Erythroblast (primary cell): ENCODE results near the gene PGK1.
"Not testable (repeated sequence)": the region's sequence is repeated elsewhere in the genome, so short reads cannot be mapped to it uniquely, and the experiment has no call there.

Source experiments
- DNase-seq, 2 experiments: peaks; one replicate each; lab custom pipeline; 2025; lab: John Stamatoyannopoulos, UW
- GATA1 ChIP-seq: IDR thresholded peaks from 2 replicates; pipeline ENCODE4 v1.6.1; 2011; ENCODE audit warnings: low read depth, mild to moderate bottlenecking, control low read depth, low read length, moderate library complexity
- POLR2A ChIP-seq: IDR thresholded peaks from 2 replicates; pipeline ENCODE4 v1.6.1; 2011; ENCODE audit warnings: mild to moderate bottlenecking, low read length

The PGK1 gene

DNA sequence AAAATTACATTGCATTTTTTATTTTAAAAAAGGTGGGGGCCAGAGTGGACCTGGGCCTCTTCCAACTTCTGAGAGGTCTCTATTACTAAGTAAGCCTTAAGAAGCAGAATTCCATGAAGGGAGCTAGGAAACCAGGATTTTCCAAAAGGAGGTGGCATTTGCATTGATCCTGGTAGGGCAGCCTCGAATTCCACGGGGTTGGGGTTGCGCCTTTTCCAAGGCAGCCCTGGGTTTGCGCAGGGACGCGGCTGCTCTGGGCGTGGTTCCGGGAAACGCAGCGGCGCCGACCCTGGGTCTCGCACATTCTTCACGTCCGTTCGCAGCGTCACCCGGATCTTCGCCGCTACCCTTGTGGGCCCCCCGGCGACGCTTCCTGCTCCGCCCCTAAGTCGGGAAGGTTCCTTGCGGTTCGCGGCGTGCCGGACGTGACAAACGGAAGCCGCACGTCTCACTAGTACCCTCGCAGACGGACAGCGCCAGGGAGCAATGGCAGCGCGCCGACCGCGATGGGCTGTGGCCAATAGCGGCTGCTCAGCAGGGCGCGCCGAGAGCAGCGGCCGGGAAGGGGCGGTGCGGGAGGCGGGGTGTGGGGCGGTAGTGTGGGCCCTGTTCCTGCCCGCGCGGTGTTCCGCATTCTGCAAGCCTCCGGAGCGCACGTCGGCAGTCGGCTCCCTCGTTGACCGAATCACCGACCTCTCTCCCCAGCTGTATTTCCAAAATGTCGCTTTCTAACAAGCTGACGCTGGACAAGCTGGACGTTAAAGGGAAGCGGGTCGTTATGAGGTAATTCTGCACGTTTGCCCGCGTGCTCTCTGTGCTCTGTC is at the start of gene PGK1:
TSS of gene PGK1 (plus strand) at position 626 of the 824 bp plus-strand sequence. CDS start at position 719, 93 bp downstream.
- peak; percentile 96 to 97 for DNase-seq
- TF ChIP-seq GATA1: no peak
- TF ChIP-seq POLR2A: peak; percentile 77

DNA sequence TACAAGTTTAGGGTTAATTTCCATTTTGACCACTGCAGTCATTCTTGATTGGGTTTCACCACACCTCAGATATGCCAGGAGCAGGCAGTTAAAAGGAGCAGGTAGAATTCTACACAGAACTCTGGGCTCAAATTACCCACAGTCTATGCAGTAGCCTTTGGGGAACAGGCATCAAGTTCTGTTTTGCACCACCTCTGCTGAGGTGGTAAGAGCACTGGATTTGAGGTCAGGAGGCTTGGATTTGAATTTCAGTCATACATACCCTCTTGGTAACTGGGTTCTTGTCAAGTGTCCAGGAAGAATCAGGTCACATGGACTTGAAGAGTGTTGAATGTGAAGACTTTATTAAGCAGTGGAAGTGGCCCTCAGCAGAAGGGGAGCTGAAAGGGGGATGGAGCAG is 40.4 kb upstream of the PGK1 start:
- TF ChIP-seq GATA1 (no peak), POLR2A (no peak)

DNA sequence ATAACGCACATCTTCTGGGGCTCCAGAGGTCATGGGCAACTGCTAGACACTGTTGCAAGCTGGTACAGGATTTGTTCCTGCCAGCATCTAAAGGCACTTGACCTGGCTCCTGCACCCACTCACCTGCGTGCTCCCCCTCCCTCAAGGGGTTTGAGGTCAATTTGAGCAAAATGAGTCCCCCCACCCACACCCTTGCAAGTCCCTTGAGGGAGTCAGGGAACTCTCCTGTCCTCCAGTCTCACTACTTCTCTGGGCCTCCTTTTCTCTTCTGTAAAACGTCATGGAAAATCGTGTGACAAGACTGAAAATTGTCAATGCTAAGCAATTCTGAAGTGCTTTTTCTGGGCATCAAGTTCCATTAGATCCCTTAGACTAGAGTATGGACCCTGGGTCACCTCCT is 39.9 kb upstream of the PGK1 start:
- no peak for TF ChIP-seq GATA1
- TF ChIP-seq POLR2A: no peak
- no peak for DNase-seq

More for the DNA sequence above, 40.4 kb upstream of the PGK1 start:
- DNase-seq: no peak

DNA sequence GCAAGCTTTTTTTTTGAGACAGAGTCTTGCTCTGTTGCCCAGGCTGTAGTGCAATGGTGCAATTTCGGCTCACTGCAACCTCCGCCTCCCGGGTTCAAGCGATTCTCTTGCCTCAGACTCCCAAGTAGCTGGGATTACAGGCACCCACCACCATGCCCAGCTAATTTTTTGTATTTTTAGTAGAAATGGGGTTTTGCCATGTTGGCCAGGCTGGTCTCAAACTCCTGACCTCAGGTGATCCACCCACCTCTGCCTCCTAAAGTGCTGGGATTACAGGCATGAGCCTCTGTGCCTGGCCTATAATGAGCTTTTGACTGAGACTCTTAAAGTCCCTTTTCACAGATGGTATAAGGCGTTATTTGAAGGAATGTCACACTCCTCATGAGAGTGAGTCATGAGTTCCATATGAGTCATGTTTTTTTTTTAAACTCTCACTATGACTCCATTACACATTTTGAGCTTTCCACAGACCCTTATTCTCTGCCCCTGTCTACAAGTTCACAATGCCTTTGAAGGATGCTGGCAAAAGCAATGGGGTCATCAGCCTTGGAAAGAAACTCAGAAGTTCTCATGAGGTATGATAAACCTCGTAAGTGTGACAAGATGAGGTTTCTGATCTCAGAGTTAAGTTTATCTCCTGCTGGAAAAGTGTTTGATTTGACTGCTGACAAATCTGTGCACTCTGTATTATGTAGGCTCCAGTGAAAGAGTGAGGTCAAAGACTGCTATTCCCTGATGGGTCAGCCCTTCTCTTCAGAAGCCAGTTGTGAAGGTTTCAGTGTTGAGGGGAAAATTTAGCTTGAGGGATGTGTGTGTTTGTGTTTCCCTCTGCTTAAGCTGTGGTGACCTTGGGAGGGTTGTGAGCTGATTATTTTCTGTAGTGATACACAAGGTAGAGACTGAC is 39.1 kb upstream of the PGK1 start:
- peak in 1 of 2 experiments; percentile 5 for DNase-seq

DNA sequence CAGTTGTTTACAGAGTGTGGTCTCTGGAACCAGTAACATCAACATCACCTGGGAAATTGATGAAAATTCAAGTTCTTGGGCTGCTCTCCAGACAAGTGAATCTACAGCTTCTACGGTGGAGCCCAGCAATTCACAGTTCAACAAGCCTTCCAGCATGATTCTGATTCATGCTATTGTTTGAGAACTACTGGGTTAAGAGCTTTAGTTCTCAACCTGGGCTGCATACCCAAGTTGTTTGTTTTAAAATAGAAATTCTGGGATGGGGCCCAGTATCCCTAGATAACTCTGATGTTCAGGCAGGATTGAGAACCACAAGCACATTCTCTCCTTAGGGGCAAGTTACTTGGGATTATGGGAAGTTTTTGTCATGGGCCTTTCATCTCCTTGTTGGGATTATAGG is 37.9 kb upstream of the PGK1 start:
- no peak for TF ChIP-seq POLR2A
- DNase-seq: no peak

DNA sequence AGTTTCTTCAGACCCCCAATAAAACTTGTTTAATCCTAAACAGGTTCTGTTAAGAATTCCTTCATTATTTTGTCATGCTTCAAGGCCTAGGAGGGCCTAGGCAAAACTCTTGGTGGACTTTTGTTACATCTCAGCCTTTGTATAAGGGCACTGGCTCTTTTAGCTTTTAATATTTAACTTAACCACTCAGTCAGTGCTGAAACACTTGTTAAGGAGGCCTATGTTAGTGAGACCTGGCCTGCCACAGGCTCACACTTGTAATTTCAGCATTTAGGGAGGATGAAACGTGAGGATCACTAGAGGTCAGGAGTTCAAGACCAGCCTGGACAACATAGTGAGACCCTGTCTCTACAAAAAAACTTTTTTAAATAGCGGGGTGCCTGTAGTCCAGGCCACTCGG is 32.7 kb upstream of the PGK1 start:
- DNase-seq: no peak

DNA sequence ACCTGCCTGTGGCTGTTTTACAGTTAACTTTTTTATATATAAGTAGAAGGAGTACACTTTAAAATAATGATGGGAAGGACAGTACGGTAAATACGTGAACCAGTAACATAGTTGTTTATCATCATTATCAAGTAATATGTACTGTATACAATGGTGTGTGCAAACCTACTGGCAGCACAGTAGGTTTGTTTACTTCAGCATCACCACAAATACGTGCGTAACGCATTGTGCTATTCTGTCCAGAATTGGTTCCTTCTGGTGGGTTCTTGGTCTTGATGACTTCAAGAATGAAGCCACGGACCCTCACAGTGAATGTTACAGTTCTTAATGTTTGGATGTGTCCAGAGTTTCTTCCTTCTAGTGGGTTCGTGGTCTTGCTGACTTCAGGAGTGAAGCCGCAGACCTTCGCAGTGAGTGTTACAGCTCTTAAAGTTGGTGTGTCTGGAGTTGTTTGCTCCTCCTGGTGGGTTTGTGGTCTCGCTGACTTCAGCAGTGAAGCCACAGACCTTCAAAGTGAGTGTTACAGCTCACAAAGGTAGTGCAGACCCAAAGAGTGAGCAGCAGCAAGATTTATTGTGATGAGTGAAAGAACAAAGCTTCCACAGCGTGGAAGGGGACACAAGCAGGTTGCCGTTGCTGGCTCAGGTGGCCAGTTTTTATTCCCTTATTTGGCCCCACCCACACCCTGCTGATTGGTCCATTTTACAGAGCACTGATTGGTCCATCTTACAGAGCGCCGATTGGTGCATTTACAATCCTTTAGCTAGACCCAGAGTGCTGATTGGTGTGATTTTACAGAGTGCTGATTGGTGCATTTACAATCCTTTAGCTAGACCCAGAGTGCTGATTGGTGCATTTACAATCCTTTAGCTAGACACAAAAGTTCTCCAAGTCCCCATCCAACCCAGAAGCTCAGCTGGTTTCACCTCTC is 30.6 kb upstream of the PGK1 start:
- DNase-seq: not testable (repeated sequence)

More for the DNA sequence above, 32.7 kb upstream of the PGK1 start:
- TF ChIP-seq POLR2A: no peak
- TF ChIP-seq GATA1: no peak

DNA sequence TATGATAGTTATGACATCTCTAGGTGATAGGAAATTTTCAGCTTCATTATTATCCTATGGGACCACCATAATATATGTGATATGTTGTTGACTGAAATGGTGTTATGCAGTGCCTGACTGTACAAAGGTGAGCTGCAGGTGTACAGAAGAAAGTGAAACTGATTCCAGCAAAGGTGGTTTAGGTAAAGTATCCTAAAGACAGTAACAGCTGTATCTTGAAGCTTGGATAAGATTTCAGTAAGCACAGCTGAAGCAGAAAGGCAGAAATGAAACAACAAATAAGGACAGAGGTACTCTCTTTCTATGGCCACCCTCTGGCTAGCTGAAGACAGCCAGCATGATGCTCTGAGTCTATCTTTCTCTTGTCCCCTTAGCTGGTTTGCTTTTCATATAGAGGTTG is 30.0 kb upstream of the PGK1 start:
- no peak for TF ChIP-seq POLR2A
- no peak for TF ChIP-seq GATA1
- DNase-seq: no peak

DNA sequence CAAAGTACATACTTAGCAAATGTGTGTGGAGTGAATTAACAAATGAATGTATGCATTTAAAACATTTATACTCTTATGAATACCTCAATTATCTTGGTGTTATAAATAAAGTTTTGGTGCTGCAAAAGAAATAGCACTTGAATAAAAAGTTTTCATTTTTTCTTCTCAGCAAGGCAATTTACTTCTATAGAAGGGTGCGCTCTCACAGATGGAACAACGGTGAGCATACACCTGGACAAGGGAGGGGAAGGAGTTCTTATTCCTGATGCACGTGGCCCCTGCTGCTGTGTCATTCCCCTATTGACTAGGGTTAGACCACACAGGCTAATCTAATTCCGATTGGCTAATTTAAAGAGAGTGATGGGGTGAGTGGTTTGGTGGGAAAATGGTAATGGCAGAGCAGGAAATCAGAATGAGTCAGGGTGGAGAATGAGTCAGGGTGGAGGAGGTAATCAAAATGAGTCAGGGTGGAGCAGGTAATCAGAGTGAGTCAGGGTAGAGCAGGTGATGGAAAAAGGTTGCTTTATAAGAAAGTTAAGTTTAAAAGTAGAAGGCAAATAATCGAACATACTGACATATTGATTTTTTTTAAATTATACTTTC is 28.2 kb upstream of the PGK1 start:
- DNase-seq: no peak
- TF ChIP-seq GATA1 (no peak), POLR2A (no peak)

DNA sequence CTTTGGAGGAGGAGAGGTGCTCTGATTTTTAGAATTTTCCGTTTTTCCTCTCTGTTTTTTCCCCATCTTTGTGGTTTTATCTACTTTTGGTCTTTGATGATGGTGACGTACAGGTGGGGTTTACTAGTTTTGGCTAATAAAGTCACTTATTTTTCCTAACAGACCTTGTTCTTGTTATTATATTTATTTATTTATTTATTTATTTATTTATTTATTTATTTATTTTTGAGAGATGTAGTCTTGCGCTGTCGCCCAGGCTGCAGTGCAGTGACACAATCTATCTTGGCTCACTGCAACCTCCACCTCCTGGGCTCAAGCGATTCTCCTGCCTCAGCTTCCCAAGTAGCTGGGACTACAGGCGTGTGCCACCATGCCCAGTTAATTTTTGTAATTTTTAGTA is 22.6 kb upstream of the PGK1 start:
- DNase-seq: not testable (repeated sequence)

DNA sequence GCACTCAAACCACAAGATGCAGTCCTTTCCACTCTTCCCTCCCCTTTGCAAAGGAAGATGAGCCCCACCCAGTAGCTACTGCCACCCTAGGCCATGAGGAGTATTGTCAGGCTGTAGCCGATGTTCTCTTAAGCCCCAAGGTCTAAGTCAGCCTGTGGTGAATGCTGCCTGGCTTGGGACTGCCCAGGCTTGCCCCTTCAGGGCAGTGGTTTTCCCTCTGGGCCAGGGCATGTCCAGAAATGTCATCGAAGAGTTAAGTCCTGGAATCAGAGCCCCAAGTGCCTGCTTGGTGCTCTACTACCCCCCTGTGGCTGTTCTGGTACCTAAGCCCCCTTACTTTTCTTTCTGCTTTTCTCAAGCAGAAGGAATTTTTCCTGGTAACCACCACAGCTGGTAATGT is 11.8 kb upstream of the PGK1 start:
- peak; percentile 47 to 48 for DNase-seq
- TF ChIP-seq POLR2A: no peak
- TF ChIP-seq GATA1: no peak

DNA sequence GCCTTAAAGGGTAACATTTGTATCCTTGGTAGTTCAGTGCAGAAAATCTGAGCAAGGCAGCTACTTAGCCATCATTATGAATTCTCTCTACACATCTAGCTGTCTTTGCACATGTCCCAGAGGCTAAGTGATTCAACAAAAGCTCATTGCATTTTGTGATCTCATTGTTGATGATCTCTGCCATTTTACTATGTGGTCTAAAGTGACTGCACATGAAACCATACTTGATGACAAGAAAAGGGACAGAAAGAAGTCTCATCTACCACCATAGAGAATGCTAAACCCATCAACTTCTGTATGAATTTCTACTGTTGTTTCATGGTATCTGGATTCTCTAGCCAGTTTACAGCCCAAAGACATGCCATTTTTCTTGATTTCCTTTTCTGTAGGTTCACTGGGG is 5.9 kb upstream of the PGK1 start:
- TF ChIP-seq GATA1: no peak
- TF ChIP-seq POLR2A: no peak
- DNase-seq: no peak

DNA sequence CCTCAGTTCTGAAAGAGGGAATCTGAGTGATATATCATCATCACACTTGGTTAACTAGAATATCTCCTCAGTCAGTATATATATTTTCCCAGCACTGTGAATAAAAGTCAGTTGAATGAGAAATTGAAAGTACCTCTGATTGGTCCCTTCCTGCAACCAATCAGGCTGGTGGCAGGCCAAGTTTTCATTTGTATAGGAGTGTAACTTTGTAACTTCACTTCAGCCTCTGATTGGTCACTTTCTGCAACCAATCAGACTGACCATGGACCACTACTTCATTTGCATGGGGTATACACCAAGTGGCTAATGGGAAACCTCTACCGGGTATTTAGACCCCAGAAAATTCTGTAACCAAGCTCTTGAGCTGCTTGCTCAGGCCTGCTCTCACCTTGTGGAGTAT is 2.0 kb upstream of the PGK1 start:
- no peak for TF ChIP-seq POLR2A
- no peak for TF ChIP-seq GATA1
- DNase-seq: peak; percentile 0 to 21
